Medulla oblongata (tissue), 1 donor: ENCODE results near the gene ECM1.
A peak's percentile ranks its signal among the peaks of the same experiment; 100 is the strongest.

ENCODE experiments used
- DNase-seq: peaks from one replicate; pipeline ENCODE4 v3.0.0-alpha.2; 2015; ENCODE audit errors: extremely low spot score

ECM1 gene

GRCh38 chr1:150558761-150559655 lies 51.1 kb downstream of the ECM1 start:
- no peak for DNase-seq

DNA sequence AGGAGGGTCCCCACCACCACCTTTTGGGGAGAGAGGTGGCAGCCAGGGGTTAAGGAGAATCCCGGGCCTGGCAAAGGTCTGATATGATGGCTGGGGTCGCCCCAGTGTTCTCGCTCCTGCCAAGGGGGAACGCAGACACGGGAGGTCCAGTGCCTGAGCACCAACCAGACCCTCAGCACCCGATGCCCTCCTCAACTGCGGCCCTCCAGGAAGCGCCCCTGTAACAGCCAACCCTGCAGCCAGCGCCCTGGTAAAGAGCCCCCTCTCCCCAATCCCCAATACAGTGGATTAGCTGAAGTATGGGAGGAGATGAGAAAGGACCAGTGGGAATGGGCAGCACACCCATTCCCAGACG lies 51.7 kb downstream of the ECM1 start:
- DNase-seq, result no peak

- peak; percentile 75 for DNase-seq
Observed at GRCh38 chr1:150560011-150560438, 52.1 kb downstream of the ECM1 start.

- peak; percentile 89 for DNase-seq
Observed at GRCh38 chr1:150560576-150561253, 52.8 kb downstream of the ECM1 start.

GRCh38 chr1:150561254-150561973 lies 53.5 kb downstream of the ECM1 start:
- peak; percentile 92 for DNase-seq

GRCh38 chr1:150561974-150562445 lies 54.1 kb downstream of the ECM1 start:
- peak; percentile 81 for DNase-seq

GRCh38 chr1:150562446-150563339 lies 54.8 kb downstream of the ECM1 start:
- DNase-seq, result no peak
